Body of pancreas (tissue), 4 donors: ENCODE measurements around the gene C10orf95. TPM values are rescaled to one million over a fixed set of nuclear protein-coding genes. Genes with fewer than 3 reads are reported as not detected.

ENCODE experiments used
- ATAC-seq: fragments of 150-250 bp; one replicate; pipeline ENCODE4 v1.9.1; 2016
- DNase-seq, 4 donors: peaks; one replicate each; pipeline ENCODE4 v3.0.0-alpha.2; 2019
- H3K27ac ChIP-seq, 4 donors: fragments of 200-600 bp; sonication (generic); 1 replicate in 3 of 4; 2 replicates in 1 of 4; pipeline versions ENCODE4 v1.5.1 to v1.6.1; 2016 to 2019; ENCODE audit warnings: mild to moderate bottlenecking in 1 of 4, mixed read lengths in 1 of 4, moderate library complexity in 1 of 4
- H3K27me3 ChIP-seq, 2 donors: fragments of 200-600 bp; sonication (generic); one replicate each; pipeline ENCODE4 v1.6.0; 2016; ENCODE audit warnings: mild to moderate bottlenecking in 1 of 2
- H3K36me3 ChIP-seq, 2 donors: fragments of 200-600 bp; sonication (generic); replicated peaks in 1 of 2; 2 replicates each; pipeline ENCODE4 v1.5.1; 2016; ENCODE audit warnings: low read depth in 2 of 2; ENCODE audit not compliant: insufficient read depth in 1 of 2
- H3K4me1 ChIP-seq: fragments of 200-600 bp; sonication (generic); one replicate; pipeline ENCODE4 v1.6.0; 2016
- H3K4me3 ChIP-seq, 2 donors: fragments of 200-600 bp; sonication (generic); 1 replicate in 1 of 2; 2 replicates in 1 of 2; pipeline ENCODE4 v1.5.1; 2016 to 2019
- H3K9me3 ChIP-seq, 3 donors: fragments of 200-600 bp; sonication (generic); 1 replicate in 2 of 3; 2 replicates in 1 of 3; pipeline ENCODE4 v1.5.1; 2016
- POLR2A ChIP-seq, 3 donors: fragments of 450-650 bp; IDR thresholded peaks; one replicate each; pipeline ENCODE4 v1.6.1; 2016; ENCODE audit warnings: antibody characterized with exemption in 3 of 3, mild to moderate bottlenecking in 2 of 3
- WGBS, 2 donors: methylation state at CpG; one replicate each; pipeline ENCODE4 v1.1.5; 2017; 5-methylcytosine and 5-hydroxymethylcytosine counted together
- intact Hi-C: fragments of 100-400 bp; cut with DNase I; formaldehyde crosslinking; loops from one replicate; pipeline ENCODE4 v1.15.1; 2023
- total RNA-seq, 2 donors: library from RNA; depleted of rRNA; stranded (reverse); fragments of >200 nt; gene quantifications; one replicate each; pipeline ENCODE4 v1.1.0, GENCODE V29; 2016
- TF ChIP-seq, protein P1 (sequence below), 7 experiments: fragments of 450-650 bp in 4 of 7; fragments of 200-600 bp in 3 of 7; sonication (generic) in 3 of 7; IDR thresholded peaks; one replicate each; pipeline ENCODE4 v1.5.1; 2016 to 2019; ENCODE audit warnings: antibody characterized with exemption in 7 of 7

C10orf95 gene
- total RNA-seq, 2 donors from 2014 or later = 0.66 to 4.2 TPM

- H3K9me3 ChIP-seq = no peaks in the 10 kb centered on the region
- peaks cover 0 to 1% of the 10 kb centered on the region in 2 donors for H3K36me3 ChIP-seq
- no peak for TF ChIP-seq POLR2A (IDR thresholded peaks at IDR 0.05)
- TF ChIP-seq, protein P1, sequence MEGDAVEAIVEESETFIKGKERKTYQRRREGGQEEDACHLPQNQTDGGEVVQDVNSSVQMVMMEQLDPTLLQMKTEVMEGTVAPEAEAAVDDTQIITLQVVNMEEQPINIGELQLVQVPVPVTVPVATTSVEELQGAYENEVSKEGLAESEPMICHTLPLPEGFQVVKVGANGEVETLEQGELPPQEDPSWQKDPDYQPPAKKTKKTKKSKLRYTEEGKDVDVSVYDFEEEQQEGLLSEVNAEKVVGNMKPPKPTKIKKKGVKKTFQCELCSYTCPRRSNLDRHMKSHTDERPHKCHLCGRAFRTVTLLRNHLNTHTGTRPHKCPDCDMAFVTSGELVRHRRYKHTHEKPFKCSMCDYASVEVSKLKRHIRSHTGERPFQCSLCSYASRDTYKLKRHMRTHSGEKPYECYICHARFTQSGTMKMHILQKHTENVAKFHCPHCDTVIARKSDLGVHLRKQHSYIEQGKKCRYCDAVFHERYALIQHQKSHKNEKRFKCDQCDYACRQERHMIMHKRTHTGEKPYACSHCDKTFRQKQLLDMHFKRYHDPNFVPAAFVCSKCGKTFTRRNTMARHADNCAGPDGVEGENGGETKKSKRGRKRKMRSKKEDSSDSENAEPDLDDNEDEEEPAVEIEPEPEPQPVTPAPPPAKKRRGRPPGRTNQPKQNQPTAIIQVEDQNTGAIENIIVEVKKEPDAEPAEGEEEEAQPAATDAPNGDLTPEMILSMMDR (IDR thresholded peaks at IDR 0.05) = no peak
- no peak for ATAC-seq
- WGBS, 2 donors = 73 to 100% methylated on average over 1 to 2 of the region's 2 CpGs
- intact Hi-C loops = no loop called here
- H3K27ac ChIP-seq = no peak overlapping the region
- peaks cover 25% of the 10 kb centered on the region for H3K4me1 ChIP-seq
- H3K27me3 ChIP-seq = peaks cover 0 to 21% of the 10 kb centered on the region in 2 donors
- H3K4me3 ChIP-seq = no peak overlapping the region
- no peak for DNase-seq
Observed at GRCh38 chr10:102406815-102407214, 44.5 kb downstream of the C10orf95 start.

DNA sequence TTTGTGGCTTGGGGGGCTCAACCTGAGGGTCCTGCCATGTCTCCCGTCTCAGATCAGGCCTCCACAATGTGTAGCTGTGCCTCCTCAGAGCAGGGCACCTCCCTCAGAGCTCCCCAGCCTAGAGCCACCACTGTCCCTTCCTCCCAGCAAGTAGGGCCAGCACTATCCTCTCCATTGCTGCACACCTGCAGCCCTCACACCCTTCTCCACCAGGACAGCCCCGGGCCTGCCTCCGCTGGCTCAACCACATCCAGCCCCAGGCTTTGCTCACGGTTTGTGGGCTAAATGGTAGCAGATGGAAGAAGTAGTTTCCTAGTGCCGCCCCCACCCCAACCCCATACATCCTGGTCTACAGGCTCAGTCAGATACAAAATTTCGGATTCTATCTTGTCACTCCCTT is 45.7 kb downstream of the C10orf95 start:
- TF ChIP-seq, protein P1 (IDR thresholded peaks at IDR 0.05) = no peak
- no peak for TF ChIP-seq POLR2A (IDR thresholded peaks at IDR 0.05)
- H3K27me3 ChIP-seq = peaks cover 0 to 13% of the 10 kb centered on the region in 2 donors
- H3K9me3 ChIP-seq = no peaks in the 10 kb centered on the region
- no peak for DNase-seq
- no peak overlapping the region for H3K4me3 ChIP-seq
- ATAC-seq = no peak
- intact Hi-C loops = no loop called here
- H3K4me1 ChIP-seq = peaks cover 21% of the 10 kb centered on the region
- no peak overlapping the region for H3K27ac ChIP-seq
- WGBS, 2 donors = 69 to 71% methylated on average over 5 to 6 of the region's 6 CpGs
- H3K36me3 ChIP-seq = peaks cover 0 to 7% of the 10 kb centered on the region in 2 donors

- H3K9me3 ChIP-seq = no peaks in the 10 kb centered on the region
- no peak for DNase-seq
- no peak overlapping the region for H3K27ac ChIP-seq
- peaks cover 16% of the 10 kb centered on the region for H3K4me1 ChIP-seq
- peaks cover 0 to 7% of the 10 kb centered on the region in 2 donors for H3K36me3 ChIP-seq
- WGBS, 2 donors = 68 to 83% methylated on average over 8 to 19 of the region's 19 CpGs
- ATAC-seq = no peak
- no peak overlapping the region for H3K4me3 ChIP-seq
- intact Hi-C loops = no loop called here
- no peak for TF ChIP-seq POLR2A (IDR thresholded peaks at IDR 0.05)
- TF ChIP-seq, protein P1 (IDR thresholded peaks at IDR 0.05) = no peak
- peaks cover 0 to 8% of the 10 kb centered on the region in 2 donors for H3K27me3 ChIP-seq
Observed at GRCh38 chr10:102405108-102405571, 46.2 kb downstream of the C10orf95 start.

GRCh38 chr10:102404361-102405107 is 46.8 kb downstream of the C10orf95 start:
- H3K4me1 ChIP-seq = peaks cover 19% of the 10 kb centered on the region
- no peak for TF ChIP-seq POLR2A (IDR thresholded peaks at IDR 0.05)
- TF ChIP-seq, protein P1 (IDR thresholded peaks at IDR 0.05) = no peak
- H3K36me3 ChIP-seq = peaks cover 0 to 7% of the 10 kb centered on the region in 2 donors
- no peak for ATAC-seq
- H3K27ac ChIP-seq = no peak overlapping the region
- intact Hi-C loops = no loop called here
- DNase-seq = no peak
- 73 to 83% methylated on average over 11 to 17 of the region's 17 CpGs for WGBS, 2 donors
- H3K4me3 ChIP-seq = no peak overlapping the region
- H3K9me3 ChIP-seq = no peaks in the 10 kb centered on the region
- H3K27me3 ChIP-seq = peaks cover 0 to 4% of the 10 kb centered on the region in 2 donors
